ENCODE measurements around the gene IFNAR1.
A peak's percentile ranks its signal among the peaks of the same experiment; 100 is the strongest.

IFNAR1 gene

DNA sequence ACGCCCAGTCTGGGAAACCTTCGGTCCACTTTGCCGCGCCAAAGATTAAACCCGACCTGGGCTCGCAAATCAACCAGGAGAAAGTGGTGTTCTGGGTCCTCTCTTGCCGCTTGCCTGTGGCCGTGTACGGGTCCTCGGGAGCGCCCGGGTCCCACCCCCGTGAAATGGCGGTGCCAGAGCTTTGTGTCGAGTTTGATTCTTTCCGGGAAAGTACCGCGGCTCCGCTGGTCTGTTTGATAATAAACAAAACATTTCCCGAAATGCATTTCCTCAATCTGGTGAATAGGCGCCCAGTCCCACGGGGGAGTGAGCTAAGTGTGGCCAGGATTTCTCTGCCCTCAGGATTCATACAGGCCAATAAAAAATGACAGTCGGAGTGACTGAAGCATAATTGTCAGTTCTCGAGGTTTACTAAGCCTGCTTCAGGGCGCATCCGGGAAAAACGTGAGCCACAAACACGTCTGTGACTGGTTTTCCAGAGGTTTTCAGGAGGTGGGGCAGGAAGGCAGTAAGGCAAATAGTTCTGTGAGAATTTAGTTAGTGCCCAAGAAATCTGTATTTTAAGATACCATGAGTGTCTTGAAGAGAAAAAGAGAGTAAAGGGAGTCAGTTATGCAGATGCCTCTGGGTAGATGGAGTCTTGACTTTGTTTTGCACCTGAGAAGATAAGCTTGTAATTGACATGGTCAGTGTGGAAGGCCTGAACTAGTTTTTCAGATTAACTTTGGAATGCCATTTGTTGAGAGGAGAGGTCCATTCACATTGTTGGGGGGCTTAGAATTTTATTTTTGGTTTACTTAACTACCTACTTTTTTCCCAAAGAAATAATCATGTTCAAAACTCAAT is 675 bp downstream of the IFNAR1 start:
- DNase-seq (ENCODE audit: low read depth): peak; percentile 75
- peak overlapping the region; percentile 100 for H3K4me3 ChIP-seq (ENCODE audit: low read depth, low read length)
- no peak for TF ChIP-seq CTCF (conservative IDR thresholded peaks at IDR 0.05; ENCODE audit: low read depth, low read length)

DNA sequence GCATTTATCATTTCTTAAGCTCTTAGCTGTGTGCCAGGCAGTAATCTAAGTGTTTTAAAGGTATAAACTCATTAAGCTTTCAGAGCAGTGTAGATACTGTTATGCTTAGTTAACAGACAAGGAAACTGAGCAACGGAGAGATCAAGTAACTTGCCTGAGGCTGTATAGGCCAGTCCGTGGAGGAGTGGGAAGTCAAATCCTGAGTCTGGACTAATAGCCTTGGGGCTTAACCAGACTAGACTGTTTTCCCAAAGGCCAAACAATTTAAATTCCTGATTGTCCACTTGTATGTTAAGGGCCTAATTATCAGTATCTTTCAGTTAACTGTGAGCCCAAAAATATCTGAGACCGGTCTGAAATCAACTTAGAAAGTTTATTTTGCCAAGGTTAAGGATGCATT is 2.6 kb downstream of the IFNAR1 start:
- no peak overlapping the region for H3K4me3 ChIP-seq (ENCODE audit: low read depth, low read length)
- TF ChIP-seq CTCF (conservative IDR thresholded peaks at IDR 0.05; ENCODE audit: low read depth, low read length): no peak
- DNase-seq (ENCODE audit: low read depth): no peak

GRCh38 chr21:33327792-33328433 is 3.1 kb downstream of the IFNAR1 start:
- TF ChIP-seq CTCF (conservative IDR thresholded peaks at IDR 0.05; ENCODE audit: low read depth, low read length): no peak
- H3K4me3 ChIP-seq (ENCODE audit: low read depth, low read length): no peak overlapping the region
- no peak for DNase-seq (ENCODE audit: low read depth)

- no peak for DNase-seq (ENCODE audit: low read depth)
- TF ChIP-seq CTCF (conservative IDR thresholded peaks at IDR 0.05; ENCODE audit: low read depth, low read length): no peak
- no peak overlapping the region for H3K4me3 ChIP-seq (ENCODE audit: low read depth, low read length)
Observed at GRCh38 chr21:33330726-33331125, 6.0 kb downstream of the IFNAR1 start.

- no peak overlapping the region for H3K4me3 ChIP-seq (ENCODE audit: low read depth, low read length)
- DNase-seq (ENCODE audit: low read depth): no peak
Observed at GRCh38 chr21:33332143-33332542, 7.4 kb downstream of the IFNAR1 start.

GRCh38 chr21:33334191-33334590 is 9.4 kb downstream of the IFNAR1 start:
- no peak for TF ChIP-seq CTCF (conservative IDR thresholded peaks at IDR 0.05; ENCODE audit: low read depth, low read length)

More at GRCh38 chr21:33332143-33332542, 7.4 kb downstream of the IFNAR1 start:
- no peak for TF ChIP-seq CTCF (conservative IDR thresholded peaks at IDR 0.05; ENCODE audit: low read depth, low read length)

More at GRCh38 chr21:33334191-33334590, 9.4 kb downstream of the IFNAR1 start:
- DNase-seq (ENCODE audit: low read depth): no peak
- H3K4me3 ChIP-seq (ENCODE audit: low read depth, low read length): no peak overlapping the region
